ENCODE data around the gene EVC.

EVC gene

GRCh38 chr4:5784960-5785611, 74.1 kb downstream of the EVC start:
- no peak for DNase-seq
- no peaks in the 10 kb centered on the region for H3K36me3 ChIP-seq (ENCODE audit: control insufficient read depth, insufficient read depth, low read length)
- H3K9me3 ChIP-seq (ENCODE audit: control insufficient read depth, low read length), result no peaks in the 10 kb centered on the region
- H3K4me3 ChIP-seq (ENCODE audit: insufficient read depth, low read depth, low read length, poor library complexity, severe bottlenecking), result no peak overlapping the region
- no peaks in the 10 kb centered on the region for H3K4me1 ChIP-seq (ENCODE audit: control insufficient read depth, insufficient read depth, low read length, poor library complexity, severe bottlenecking)
- no peaks in the 10 kb centered on the region for H3K27me3 ChIP-seq (replicated peaks; ENCODE audit: control insufficient read depth, insufficient read depth, low read length, poor library complexity, severe bottlenecking)
- H3K27ac ChIP-seq (ENCODE audit: insufficient read depth, low read length, poor library complexity, severe bottlenecking), result no peak overlapping the region

- Histone ChIP-seq H3K4me3 (ENCODE audit: insufficient read depth, low read depth, low read length, poor library complexity, severe bottlenecking) (no peak overlapping the region), H3K36me3 (ENCODE audit: control insufficient read depth, insufficient read depth, low read length) (no peaks in the 10 kb centered on the region), H3K9me3 (ENCODE audit: control insufficient read depth, low read length) (no peaks in the 10 kb centered on the region), H3K4me1 (ENCODE audit: control insufficient read depth, insufficient read depth, low read length, poor library complexity, severe bottlenecking) (no peaks in the 10 kb centered on the region), H3K27me3 (replicated peaks; ENCODE audit: control insufficient read depth, insufficient read depth, low read length, poor library complexity, severe bottlenecking) (no peaks in the 10 kb centered on the region), H3K27ac (ENCODE audit: insufficient read depth, low read length, poor library complexity, severe bottlenecking) (no peak overlapping the region)
- DNase-seq, result no peak
These were observed 75.0 kb downstream of the EVC start for GRCh38 chr4:5785806-5786680.

- H3K4me1 ChIP-seq (ENCODE audit: control insufficient read depth, insufficient read depth, low read length, poor library complexity, severe bottlenecking), result no peaks in the 10 kb centered on the region
- no peak overlapping the region for H3K27ac ChIP-seq (ENCODE audit: insufficient read depth, low read length, poor library complexity, severe bottlenecking)
- no peaks in the 10 kb centered on the region for H3K9me3 ChIP-seq (ENCODE audit: control insufficient read depth, low read length)
- no peak for DNase-seq
- no peak overlapping the region for H3K4me3 ChIP-seq (ENCODE audit: insufficient read depth, low read depth, low read length, poor library complexity, severe bottlenecking)
- H3K36me3 ChIP-seq (ENCODE audit: control insufficient read depth, insufficient read depth, low read length), result no peaks in the 10 kb centered on the region
- no peaks in the 10 kb centered on the region for H3K27me3 ChIP-seq (replicated peaks; ENCODE audit: control insufficient read depth, insufficient read depth, low read length, poor library complexity, severe bottlenecking)
These were observed 76.3 kb downstream of the EVC start for GRCh38 chr4:5787311-5787710.

GRCh38 chr4:5788144-5788543, 77.1 kb downstream of the EVC start:
- Histone ChIP-seq H3K9me3 (ENCODE audit: control insufficient read depth, low read length) (no peaks in the 10 kb centered on the region), H3K27me3 (replicated peaks; ENCODE audit: control insufficient read depth, insufficient read depth, low read length, poor library complexity, severe bottlenecking) (no peaks in the 10 kb centered on the region), H3K4me1 (ENCODE audit: control insufficient read depth, insufficient read depth, low read length, poor library complexity, severe bottlenecking) (no peaks in the 10 kb centered on the region), H3K27ac (ENCODE audit: insufficient read depth, low read length, poor library complexity, severe bottlenecking) (no peak overlapping the region), H3K4me3 (ENCODE audit: insufficient read depth, low read depth, low read length, poor library complexity, severe bottlenecking) (no peak overlapping the region), H3K36me3 (ENCODE audit: control insufficient read depth, insufficient read depth, low read length) (no peaks in the 10 kb centered on the region)
- DNase-seq, result no peak

GRCh38 chr4:5789141-5789540, 78.1 kb downstream of the EVC start:
- DNase-seq, result no peak
- Histone ChIP-seq H3K9me3 (ENCODE audit: control insufficient read depth, low read length) (no peaks in the 10 kb centered on the region), H3K27me3 (replicated peaks; ENCODE audit: control insufficient read depth, insufficient read depth, low read length, poor library complexity, severe bottlenecking) (no peaks in the 10 kb centered on the region), H3K36me3 (ENCODE audit: control insufficient read depth, insufficient read depth, low read length) (no peaks in the 10 kb centered on the region), H3K4me3 (ENCODE audit: insufficient read depth, low read depth, low read length, poor library complexity, severe bottlenecking) (no peak overlapping the region), H3K27ac (ENCODE audit: insufficient read depth, low read length, poor library complexity, severe bottlenecking) (no peak overlapping the region), H3K4me1 (ENCODE audit: control insufficient read depth, insufficient read depth, low read length, poor library complexity, severe bottlenecking) (no peaks in the 10 kb centered on the region)

GRCh38 chr4:5790546-5790857, 79.5 kb downstream of the EVC start:
- no peaks in the 10 kb centered on the region for H3K4me1 ChIP-seq (ENCODE audit: control insufficient read depth, insufficient read depth, low read length, poor library complexity, severe bottlenecking)
- H3K27ac ChIP-seq (ENCODE audit: insufficient read depth, low read length, poor library complexity, severe bottlenecking), result no peak overlapping the region
- H3K36me3 ChIP-seq (ENCODE audit: control insufficient read depth, insufficient read depth, low read length), result no peaks in the 10 kb centered on the region
- H3K4me3 ChIP-seq (ENCODE audit: insufficient read depth, low read depth, low read length, poor library complexity, severe bottlenecking), result no peak overlapping the region
- no peaks in the 10 kb centered on the region for H3K27me3 ChIP-seq (replicated peaks; ENCODE audit: control insufficient read depth, insufficient read depth, low read length, poor library complexity, severe bottlenecking)
- no peaks in the 10 kb centered on the region for H3K9me3 ChIP-seq (ENCODE audit: control insufficient read depth, low read length)
- no peak for DNase-seq

GRCh38 chr4:5791654-5792053, 80.7 kb downstream of the EVC start:
- H3K4me1 ChIP-seq (ENCODE audit: control insufficient read depth, insufficient read depth, low read length, poor library complexity, severe bottlenecking), result no peaks in the 10 kb centered on the region
- DNase-seq, result no peak
- H3K36me3 ChIP-seq (ENCODE audit: control insufficient read depth, insufficient read depth, low read length), result no peaks in the 10 kb centered on the region
- H3K9me3 ChIP-seq (ENCODE audit: control insufficient read depth, low read length), result no peaks in the 10 kb centered on the region
- no peak overlapping the region for H3K4me3 ChIP-seq (ENCODE audit: insufficient read depth, low read depth, low read length, poor library complexity, severe bottlenecking)
- H3K27me3 ChIP-seq (replicated peaks; ENCODE audit: control insufficient read depth, insufficient read depth, low read length, poor library complexity, severe bottlenecking), result no peaks in the 10 kb centered on the region
- H3K27ac ChIP-seq (ENCODE audit: insufficient read depth, low read length, poor library complexity, severe bottlenecking), result no peak overlapping the region

- no peak overlapping the region for H3K27ac ChIP-seq (ENCODE audit: insufficient read depth, low read length, poor library complexity, severe bottlenecking)
- no peaks in the 10 kb centered on the region for H3K36me3 ChIP-seq (ENCODE audit: control insufficient read depth, insufficient read depth, low read length)
- H3K4me3 ChIP-seq (ENCODE audit: insufficient read depth, low read depth, low read length, poor library complexity, severe bottlenecking), result no peak overlapping the region
- no peaks in the 10 kb centered on the region for H3K9me3 ChIP-seq (ENCODE audit: control insufficient read depth, low read length)
- no peaks in the 10 kb centered on the region for H3K4me1 ChIP-seq (ENCODE audit: control insufficient read depth, insufficient read depth, low read length, poor library complexity, severe bottlenecking)
- H3K27me3 ChIP-seq (replicated peaks; ENCODE audit: control insufficient read depth, insufficient read depth, low read length, poor library complexity, severe bottlenecking), result no peaks in the 10 kb centered on the region
- DNase-seq, result no peak
These were observed 82.5 kb downstream of the EVC start for GRCh38 chr4:5793514-5793913.

GRCh38 chr4:5795580-5795979, 84.6 kb downstream of the EVC start:
- Histone ChIP-seq H3K27me3 (replicated peaks; ENCODE audit: control insufficient read depth, insufficient read depth, low read length, poor library complexity, severe bottlenecking) (no peaks in the 10 kb centered on the region), H3K4me1 (ENCODE audit: control insufficient read depth, insufficient read depth, low read length, poor library complexity, severe bottlenecking) (no peaks in the 10 kb centered on the region), H3K27ac (ENCODE audit: insufficient read depth, low read length, poor library complexity, severe bottlenecking) (no peak overlapping the region), H3K9me3 (ENCODE audit: control insufficient read depth, low read length) (no peaks in the 10 kb centered on the region), H3K36me3 (ENCODE audit: control insufficient read depth, insufficient read depth, low read length) (no peaks in the 10 kb centered on the region), H3K4me3 (ENCODE audit: insufficient read depth, low read depth, low read length, poor library complexity, severe bottlenecking) (no peak overlapping the region)
- no peak for DNase-seq

- Histone ChIP-seq H3K27ac (ENCODE audit: insufficient read depth, low read length, poor library complexity, severe bottlenecking) (no peak overlapping the region), H3K27me3 (replicated peaks; ENCODE audit: control insufficient read depth, insufficient read depth, low read length, poor library complexity, severe bottlenecking) (no peaks in the 10 kb centered on the region), H3K9me3 (ENCODE audit: control insufficient read depth, low read length) (no peaks in the 10 kb centered on the region), H3K4me3 (ENCODE audit: insufficient read depth, low read depth, low read length, poor library complexity, severe bottlenecking) (no peak overlapping the region), H3K36me3 (ENCODE audit: control insufficient read depth, insufficient read depth, low read length) (no peaks in the 10 kb centered on the region), H3K4me1 (ENCODE audit: control insufficient read depth, insufficient read depth, low read length, poor library complexity, severe bottlenecking) (no peaks in the 10 kb centered on the region)
- no peak for DNase-seq
These were observed 86.0 kb downstream of the EVC start for GRCh38 chr4:5796976-5797375.

All from effector memory CD4-positive, alpha-beta T cell (primary cell).